HG02798 (cell line): ENCODE measurements around the gene SFMBT1.

Experiments
- ATAC-seq: cut with Tn5 transposase; IDR thresholded peaks from one replicate; pipeline ENCODE4 v1.9.1; 2021; ENCODE audit warnings: mild to moderate bottlenecking; ENCODE audit not compliant: unreplicated experiment, poor library complexity

SFMBT1 gene

GRCh38 chr3:53005338-53005737 lies 40.5 kb downstream of the SFMBT1 start:
- no peak for ATAC-seq

GRCh38 chr3:53003320-53003719 lies 42.6 kb downstream of the SFMBT1 start:
- no peak for ATAC-seq

GRCh38 chr3:52998771-52999513 lies 46.9 kb downstream of the SFMBT1 start:
- ATAC-seq = no peak

GRCh38 chr3:52990637-52991036 lies 55.2 kb downstream of the SFMBT1 start:
- no peak for ATAC-seq

- no peak for ATAC-seq
These were observed 58.9 kb downstream of the SFMBT1 start for GRCh38 chr3:52986938-52987337.

- ATAC-seq = no peak
These were observed 59.8 kb downstream of the SFMBT1 start for GRCh38 chr3:52986049-52986448.

- peak; percentile 19 for ATAC-seq
These were observed 62.0 kb downstream of the SFMBT1 start for GRCh38 chr3:52983828-52984227.

GRCh38 chr3:52983336-52983807 lies 62.5 kb downstream of the SFMBT1 start:
- peak; percentile 90 for ATAC-seq

GRCh38 chr3:52982839-52983238 lies 63.0 kb downstream of the SFMBT1 start:
- ATAC-seq = peak; percentile 23

GRCh38 chr3:52979190-52979983 lies 66.5 kb downstream of the SFMBT1 start:
- no peak for ATAC-seq

GRCh38 chr3:52978109-52978754 lies 67.6 kb downstream of the SFMBT1 start:
- no peak for ATAC-seq

- no peak for ATAC-seq
These were observed 72.1 kb downstream of the SFMBT1 start for GRCh38 chr3:52973806-52974205.

GRCh38 chr3:52971895-52972294 lies 74.0 kb downstream of the SFMBT1 start:
- no peak for ATAC-seq

GRCh38 chr3:52967398-52967797 lies 78.5 kb downstream of the SFMBT1 start:
- no peak for ATAC-seq

- ATAC-seq = no peak
These were observed 83.7 kb downstream of the SFMBT1 start for GRCh38 chr3:52962160-52962559.

- ATAC-seq = no peak
These were observed 86.1 kb downstream of the SFMBT1 start for GRCh38 chr3:52959773-52960172.

- ATAC-seq = no peak
These were observed 106.3 kb downstream of the SFMBT1 start for GRCh38 chr3:52939600-52939999.

GRCh38 chr3:52934630-52935530 lies 111.0 kb downstream of the SFMBT1 start:
- ATAC-seq = peak; percentile 53

GRCh38 chr3:52931889-52932288 lies 114.0 kb downstream of the SFMBT1 start:
- no peak for ATAC-seq

GRCh38 chr3:52931328-52931727 lies 114.5 kb downstream of the SFMBT1 start:
- no peak for ATAC-seq
